CD4-positive, alpha-beta T cell treated with Interleukin-15 for 1 hour (primary cell): ENCODE measurements around the gene RIMKLB.
"Not testable (repeated sequence)": the region's sequence is repeated elsewhere in the genome, so short reads cannot be mapped to it uniquely, and the experiment has no call there.

Experiments
- DNase-seq: peaks from one replicate; pipeline ENCODE4 v3.0.0-alpha.2; 2020

RIMKLB gene

DNA sequence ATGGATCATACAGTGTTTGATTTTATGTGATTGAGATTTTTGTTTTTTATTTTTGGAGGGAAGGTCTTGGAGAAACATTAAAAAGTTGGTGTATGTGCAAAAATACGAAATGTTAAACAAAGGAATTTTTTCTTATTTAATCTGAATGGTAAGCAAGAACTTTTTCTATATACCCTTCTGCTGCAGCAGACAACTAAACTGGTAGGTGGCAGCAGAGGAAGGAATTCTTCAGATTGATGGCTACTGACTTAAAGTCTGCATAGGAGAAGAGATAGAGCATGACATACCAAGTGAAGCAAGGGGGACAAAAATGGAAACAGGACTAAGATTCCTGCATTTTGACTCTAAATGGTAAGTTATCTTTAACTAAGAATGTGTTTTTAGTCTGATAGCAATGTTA is 82.6 kb downstream of the RIMKLB start:
- no peak for DNase-seq

DNA sequence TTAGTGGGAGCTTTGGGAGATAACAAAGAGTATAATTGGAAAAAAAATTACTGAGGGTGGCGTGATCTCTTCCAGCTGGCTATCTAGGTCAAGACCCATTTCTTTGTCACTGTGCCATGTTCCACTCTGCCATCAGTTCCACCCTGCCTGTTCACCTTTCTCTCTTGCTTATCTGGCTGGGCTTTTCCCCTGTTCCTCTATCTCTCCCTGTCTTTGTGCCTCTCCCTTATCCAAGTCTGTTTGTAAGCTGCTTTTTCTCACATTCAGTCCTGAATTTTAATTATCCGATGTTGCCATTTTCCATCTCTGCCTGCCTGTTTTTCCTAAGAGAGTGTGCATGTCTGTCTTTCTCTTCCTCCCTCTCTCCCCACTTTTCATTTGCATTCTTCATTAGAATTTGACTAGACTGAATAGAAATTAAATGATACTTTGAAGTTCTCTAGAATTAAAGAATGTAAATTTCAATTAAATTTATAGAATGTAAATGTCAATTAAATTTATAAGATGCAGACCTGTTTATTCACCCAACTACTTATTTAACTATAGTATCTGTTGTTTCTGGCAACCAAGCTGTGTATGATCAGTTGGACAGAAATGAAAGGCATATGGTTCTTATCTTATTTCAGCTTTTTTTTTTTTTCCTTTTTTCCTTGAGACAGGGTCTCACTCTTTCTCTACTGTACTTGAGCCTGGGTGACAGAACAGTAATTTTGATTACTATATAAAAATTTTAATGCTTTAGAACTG is 83.8 kb downstream of the RIMKLB start:
- DNase-seq = no peak

DNA sequence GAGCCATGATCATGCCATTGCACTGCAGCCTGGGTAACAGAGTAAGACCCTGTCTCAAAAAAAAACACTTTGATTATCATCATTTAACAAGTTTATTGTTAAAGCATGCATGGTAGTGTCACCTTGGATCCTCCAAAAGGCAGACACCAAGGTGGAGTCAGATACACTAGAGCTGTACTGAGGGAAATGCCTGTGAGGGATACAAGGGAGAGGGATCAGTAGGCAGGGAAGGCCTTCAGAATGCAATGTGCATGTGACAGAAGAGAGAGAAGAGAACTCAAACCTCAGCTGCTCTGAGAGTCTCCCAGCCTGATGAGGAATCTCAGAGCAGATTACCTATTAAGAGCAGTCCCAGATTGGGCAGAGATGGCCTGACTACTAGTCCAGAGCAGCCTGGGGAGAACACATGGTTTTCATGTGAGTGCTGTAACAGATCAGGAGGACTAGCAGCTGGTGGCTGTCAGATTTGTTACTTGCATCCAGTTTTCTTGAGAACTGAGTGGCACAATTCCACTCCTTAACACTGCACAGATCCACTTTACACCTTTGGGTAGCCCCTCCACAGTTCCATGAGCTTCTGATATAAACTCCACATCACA is 86.6 kb downstream of the RIMKLB start:
- no peak for DNase-seq

DNA sequence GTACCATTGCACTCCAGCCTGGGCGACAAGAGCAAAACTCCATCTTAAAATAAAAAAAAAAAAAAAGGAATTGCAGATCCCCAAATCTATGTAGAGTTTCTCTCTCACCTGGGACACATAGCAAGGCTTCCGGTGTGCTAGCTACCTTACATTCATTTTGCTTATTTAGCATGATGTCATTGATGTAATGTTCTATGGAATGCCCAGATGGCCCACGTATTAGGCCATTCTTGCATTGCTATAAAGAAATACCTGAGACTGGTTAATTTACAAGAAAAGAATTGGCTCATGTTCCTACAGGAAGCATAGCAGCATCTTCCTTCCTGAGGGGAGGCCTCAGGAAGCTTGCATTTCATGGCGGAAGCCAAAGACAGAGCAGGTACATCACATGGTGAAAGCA is 87.7 kb downstream of the RIMKLB start:
- no peak for DNase-seq

DNA sequence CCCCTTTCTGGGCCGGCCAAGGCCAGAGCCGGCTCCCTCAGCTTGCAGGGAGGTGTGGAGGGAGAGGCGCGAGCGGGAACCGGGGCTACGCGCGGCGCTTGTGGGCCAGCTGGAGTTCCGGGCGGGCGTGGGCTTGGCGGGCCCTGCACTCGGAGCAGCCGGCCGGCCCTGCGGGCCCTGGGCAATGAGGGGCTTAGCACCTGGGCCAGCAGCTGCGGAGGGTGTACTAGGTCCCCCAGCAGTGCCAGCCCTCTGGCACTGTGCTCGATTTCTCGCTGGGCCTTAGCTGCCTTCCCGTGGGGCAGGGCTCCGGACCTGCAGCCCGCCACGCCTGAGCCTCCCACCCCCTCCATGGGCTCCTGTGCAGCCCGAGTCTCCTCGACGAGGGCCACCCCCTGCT is 89.4 kb downstream of the RIMKLB start:
- not testable (repeated sequence) for DNase-seq

DNA sequence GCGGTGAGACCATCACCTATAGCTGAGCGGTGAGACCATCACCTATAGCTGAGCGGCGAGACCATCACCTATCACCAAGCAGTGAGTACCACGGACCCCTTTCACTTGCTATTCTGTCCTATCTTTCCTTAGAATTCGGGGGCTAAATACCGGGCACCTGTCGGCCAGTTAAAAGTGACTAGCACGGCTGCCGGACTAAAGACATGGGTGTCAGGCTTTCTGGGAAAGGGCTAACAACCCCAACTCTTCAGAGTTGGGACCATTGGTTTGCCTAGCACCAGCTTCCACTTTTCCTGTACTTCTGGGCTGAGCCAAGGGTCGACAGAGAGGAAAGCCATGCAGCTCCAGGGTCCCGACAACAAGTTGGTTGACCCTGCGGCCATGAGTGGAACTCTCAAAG is 90.9 kb downstream of the RIMKLB start:
- not testable (repeated sequence) for DNase-seq

DNA sequence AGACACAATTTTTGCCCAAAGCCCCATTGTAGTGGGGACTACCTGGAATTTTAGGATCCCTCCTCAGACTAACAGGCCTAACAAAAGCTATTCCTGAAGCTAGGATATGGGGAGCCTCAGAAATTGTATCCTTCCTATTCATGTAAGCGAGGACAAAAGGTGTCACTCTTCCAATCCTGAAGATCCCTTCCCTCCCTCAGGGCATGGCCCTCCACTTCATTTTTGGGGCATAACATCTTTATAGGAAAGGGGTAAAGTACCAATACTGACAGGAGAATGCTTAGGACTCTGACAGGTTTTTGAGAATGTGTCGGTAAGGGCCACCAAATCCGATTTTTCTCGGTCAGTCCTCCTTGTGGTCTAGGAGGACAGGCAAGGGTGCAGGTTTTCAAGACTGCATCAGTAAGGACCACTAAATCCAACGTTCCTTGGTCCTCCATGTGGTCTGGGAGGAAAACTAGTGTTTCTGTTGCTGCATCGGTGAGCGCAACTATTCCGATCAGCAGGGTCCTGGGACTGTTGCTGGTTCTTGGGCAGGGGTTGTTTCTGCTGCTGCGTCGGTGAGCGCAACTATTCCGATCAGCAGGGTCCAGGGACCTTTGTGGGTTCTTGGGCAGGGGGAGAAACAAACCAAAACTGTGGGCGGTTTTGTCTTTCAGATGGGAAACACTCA is 91.7 kb downstream of the RIMKLB start:
- DNase-seq = not testable (repeated sequence)

DNA sequence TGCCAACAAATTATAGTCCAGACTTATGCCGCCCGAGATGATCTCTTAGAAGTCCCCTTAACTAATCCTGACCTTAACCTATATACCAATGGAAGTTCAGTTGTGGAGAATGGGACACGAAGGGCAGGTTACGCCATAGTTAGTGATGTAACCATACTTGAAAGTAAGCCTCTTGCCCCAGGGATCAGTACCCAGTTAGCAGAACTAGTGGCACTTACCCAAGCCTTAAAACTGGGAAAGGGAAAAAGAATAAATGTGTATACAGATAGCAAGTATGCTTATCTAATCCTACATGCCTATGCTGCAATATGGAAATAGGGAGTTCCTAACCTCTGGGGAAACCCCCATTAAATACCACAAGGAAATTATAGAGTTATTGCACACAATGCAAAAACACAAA is 95.4 kb downstream of the RIMKLB start:
- not testable (repeated sequence) for DNase-seq

DNA sequence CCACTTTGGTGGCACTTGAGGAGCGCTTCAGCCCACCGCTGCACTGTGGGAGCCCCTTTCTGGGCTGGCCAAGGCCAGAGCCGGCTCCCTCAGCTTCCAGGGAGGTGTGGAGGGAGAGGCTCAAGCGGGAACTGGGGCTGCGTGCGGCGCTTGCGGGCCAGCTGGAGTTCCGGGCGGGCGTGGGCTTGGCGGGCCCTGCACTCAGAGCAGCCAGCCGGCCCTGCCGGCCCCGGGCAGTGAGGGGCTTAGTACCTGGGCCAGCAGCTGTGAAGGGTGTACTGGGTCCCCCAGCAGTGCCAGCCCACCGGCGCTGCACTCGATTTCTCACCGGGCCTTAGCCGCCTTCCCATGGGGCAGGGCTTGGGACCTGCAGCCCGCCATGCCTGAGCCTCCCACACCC is 96.8 kb downstream of the RIMKLB start:
- not testable (repeated sequence) for DNase-seq

DNA sequence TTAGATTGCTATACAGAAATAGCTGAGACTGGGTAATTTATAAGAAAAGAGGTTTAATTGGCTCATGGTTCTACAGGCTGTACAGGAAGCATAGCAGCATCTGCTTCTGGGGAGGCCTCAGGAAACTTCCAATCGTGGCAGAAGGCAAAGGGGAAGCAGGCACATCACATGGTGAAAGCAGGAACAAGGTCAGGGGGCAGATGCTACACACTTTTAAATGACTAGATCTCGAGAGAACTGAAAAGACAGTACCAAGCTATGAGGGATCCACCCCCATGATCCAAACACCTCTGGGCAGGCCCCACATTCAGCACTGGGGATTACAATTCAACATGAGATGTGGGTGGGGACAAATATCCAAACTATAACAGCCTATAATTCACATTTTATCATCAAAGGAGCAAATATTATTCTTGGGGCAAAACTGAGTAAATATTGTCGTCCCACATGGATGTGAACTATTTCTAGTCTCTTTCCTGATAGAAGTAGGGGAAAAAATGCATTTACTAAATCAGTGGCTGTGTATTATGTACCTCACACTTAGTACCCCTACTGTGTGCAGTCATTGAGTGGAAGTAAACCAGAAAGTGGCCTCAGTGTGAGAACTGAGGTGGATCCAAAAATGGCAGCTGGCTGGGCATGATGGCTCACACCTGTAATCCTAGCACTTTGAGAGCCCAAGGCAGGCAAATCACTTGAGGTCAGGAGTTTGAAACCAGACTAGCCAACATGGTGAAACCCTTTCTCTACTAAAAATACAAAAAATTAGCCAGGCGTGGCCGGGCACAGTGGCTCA is 99.2 kb downstream of the RIMKLB start:
- DNase-seq = no peak

DNA sequence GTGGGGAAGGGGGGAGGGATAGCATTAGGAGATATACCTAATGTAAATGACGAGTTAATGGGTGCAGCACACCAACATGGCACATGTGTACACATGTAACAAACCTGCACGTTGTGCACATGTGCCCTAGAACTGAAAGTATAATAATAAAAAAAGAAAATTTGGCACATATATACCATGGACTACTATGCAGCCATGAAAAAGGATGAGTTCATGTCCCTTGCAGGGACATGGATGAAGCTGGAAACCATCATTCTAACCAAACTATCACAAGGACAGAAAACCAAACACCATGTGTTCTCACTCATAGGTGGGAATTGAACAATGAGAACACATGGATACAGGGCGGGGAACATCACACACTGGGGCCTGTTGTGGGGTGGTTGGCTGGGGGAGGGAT is 103.4 kb downstream of the RIMKLB start:
- not testable (repeated sequence) for DNase-seq

DNA sequence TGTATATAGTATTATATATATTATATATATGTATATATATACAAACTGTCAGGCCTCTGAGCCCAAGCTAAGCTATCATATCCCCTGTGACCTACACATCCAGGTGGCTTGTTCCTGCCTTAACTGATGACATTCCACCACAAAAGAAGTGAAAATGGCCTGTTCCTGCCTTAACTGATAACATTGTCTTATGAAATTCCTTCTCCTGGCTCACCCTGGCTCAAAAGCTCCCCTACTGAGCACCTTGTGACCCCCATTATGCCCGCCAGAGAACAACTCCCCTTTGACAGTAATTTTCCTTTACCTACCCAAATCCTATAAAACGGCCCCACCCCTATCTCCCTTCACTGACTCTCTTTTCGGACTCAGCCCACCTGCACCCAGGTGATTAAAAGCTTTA is 107.0 kb downstream of the RIMKLB start:
- not testable (repeated sequence) for DNase-seq

DNA sequence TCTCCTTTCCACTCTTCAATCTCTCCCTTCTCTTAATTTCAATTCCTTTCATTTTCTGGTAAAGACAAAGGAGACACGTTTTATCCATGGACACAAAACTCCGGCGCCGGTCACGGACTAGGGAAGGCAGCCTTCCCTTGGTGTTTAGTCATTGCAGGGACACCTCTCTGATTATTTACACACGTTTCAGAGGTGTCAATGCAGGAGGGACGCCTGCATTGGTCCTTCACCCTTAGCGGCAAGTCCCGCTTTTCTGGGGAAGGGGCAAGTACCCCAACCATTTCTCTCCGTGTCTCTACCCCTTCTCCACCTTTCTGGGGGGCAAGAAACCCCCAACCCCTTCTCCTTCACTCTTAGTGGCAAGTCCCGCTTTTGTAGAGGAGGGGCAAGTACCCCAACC is 107.7 kb downstream of the RIMKLB start:
- DNase-seq = not testable (repeated sequence)

DNA sequence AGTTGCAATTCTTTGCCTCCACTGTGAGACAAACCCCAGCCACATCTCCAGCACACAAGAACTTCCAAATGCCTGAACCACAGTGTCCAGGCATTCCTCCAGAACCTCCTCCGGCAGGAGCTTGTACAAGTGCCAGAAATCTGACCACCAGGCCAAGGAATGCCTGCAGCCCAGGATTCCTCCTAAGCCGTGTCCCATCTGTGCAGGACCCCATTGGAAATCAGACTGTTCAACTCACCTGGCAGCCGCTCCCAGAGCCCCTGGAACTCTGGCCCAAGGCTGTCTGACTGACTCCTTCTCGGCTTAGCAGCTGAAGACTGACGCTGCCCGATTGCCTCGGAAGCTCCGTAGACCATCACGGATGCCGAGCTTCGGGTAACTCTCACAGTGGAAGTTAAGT is 109.3 kb downstream of the RIMKLB start:
- DNase-seq = not testable (repeated sequence)

DNA sequence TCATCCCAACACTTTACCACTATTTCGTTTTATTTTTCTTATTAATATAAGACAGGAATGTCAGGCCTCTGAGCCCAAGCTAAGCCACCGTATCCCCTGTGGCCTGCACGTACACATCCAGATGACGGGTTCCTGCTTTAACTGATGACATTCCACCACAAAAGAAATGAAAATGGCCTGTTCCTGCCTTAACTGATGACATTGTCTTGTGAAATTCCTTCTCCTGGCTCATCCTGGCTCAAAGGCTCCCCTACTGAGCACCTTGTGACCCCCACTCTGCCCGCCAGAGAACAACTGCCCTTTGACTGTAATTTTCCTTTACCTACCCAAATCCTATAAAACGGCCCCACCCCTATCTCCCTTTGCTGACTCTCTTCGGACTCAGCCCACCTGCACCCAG is 112.3 kb downstream of the RIMKLB start:
- DNase-seq = not testable (repeated sequence)

DNA sequence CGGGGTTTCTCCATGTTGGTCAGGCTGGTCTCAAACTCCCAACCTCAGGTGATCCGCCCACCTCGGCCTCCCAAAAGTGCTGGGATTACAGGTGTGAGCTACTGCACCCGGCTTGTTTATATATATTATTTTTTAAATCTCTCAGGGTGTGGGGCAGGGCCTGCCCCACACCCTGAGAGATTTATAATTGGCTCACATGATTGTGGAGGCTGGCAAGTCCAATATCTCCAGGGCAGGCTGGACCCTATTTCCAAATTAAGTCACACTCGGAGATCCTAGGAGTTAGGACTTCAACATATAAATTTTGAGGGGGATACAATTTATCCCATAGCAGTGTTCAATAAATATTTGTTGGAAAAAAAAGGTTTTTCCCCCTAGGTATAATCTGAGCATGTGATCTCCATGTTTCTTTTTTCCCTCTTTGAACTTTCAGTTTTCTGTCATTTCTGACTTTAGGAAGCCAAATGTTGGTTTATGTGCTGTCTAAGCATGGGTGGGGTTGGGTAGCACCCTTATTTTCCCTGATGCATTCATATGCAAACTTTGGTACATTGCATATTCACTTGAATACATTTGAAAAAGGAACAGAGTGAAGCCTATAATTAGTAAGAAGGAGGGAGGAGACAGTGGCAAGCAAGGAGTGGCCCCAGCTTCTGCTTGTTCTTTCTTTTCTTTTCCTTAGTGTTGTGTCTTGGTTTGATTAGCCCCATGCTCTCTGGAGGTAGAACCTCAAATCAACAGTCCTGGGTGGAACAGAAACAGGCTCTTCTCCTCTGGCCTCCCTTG is 116.0 kb downstream of the RIMKLB start:
- DNase-seq = no peak

DNA sequence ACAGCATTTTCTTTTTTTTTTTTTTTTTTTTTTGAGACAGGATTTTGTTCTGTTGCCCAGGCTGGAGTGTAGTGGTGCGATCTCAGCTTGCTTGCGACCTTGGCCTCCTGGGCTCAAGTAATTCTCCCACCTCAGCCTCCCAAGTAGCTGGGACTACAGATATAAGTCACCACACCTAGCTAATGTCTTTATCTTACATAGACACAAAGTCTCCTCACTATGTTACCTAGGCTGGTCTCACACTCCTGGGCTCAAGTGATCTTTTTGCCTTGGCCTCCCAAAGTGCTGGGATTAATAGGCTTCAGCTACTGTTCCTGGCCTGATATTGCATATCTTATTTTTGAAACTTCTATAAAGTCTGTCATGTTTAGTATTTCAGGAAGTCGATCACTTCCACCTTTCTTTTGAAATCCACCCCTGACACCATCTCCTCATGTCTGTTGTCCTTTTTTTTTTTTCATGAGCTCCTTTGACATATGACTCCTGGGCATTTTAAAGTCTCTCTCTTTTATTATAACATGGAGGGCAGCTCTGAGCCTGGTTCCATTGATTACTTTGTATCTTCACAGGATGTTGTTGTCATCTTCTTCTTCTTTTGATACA is 118.8 kb downstream of the RIMKLB start:
- DNase-seq = no peak

DNA sequence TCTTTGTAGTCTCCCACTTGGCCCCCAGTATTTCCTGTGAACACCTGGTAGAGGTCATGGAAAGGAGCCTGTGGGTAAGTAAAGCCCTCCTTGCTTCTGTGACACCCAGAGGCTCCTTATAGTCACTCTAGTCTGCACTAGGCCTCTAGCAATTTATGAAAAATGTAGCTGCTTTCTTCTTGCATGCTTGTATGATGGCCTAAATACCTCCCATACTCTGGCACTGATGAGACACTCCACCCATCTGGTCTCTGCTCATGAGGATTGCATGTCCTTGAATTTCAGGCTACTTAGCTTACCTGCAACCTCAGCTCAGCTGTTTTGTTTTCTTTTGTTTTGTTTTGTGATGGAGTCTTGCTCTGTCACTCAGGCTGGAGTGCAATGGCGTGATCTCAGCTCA is 120.1 kb downstream of the RIMKLB start:
- no peak for DNase-seq

DNA sequence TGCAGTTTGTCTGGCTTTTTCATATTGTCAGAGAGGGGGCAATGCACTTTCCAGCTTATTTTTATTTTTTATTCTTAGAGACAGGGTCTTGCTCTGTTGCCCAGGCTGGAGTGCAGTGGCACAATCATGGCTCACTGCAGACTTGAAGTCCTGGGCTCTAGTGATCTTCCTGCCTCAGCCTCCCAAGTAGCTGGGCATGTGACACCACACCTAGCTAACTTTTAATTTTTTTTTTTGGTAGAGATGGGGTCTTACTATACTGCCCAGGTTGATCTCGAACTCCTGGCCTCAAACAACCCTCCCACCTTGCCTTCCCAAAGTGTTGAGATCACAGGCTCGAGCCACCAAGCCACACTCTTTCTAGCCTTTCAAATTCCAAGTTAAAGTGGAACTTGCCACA is 120.7 kb downstream of the RIMKLB start:
- no peak for DNase-seq

DNA sequence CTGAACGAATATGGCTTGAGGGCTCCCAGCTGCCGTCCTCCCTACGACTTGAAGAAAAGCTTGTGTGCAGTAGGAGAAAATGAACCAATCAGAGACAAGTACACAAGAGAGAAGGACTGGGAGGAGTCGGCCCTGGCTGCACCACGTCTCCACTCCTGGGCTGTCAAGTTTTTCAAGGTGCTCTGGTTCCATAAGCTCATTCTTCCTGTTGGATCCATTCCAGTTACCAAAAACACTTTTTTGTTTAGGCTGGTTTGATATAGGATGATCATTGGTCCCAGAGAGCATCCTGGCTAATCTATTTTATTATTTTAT is 121.8 kb downstream of the RIMKLB start:
- no peak for DNase-seq

DNA sequence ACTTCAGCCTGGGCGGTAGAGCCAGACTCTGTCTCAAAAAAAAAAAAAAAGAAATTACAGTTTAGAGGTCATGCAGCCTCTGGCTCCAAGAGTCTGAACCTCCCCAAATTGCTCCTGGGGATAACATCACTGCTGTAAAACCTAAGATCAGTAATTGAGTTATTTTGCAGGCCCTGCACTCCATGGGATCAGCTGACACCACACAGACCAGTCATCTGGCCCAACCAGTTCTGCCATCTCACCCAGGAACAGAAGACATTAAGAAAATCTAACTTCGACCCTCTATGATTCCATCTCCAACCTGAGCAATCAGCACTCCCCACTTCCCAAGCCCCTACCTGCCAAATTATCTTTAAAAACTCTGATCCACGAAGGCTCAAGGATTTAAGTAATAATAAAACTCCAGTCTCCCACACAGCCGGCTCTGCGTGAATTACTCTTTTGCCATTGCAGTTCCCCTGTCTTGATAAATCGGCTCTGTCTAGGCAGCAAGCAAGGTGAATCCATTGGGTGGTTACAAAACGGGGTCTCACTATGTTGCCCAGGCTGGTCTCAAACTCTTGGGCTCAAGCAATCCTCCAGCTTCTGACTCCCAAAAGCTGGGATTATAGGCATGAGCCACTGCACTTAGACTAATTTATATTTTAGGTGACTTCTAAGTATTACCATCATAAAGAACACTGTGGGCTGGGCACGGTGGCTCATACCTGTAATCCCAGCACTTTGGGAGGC is 123.1 kb downstream of the RIMKLB start:
- DNase-seq = not testable (repeated sequence)

DNA sequence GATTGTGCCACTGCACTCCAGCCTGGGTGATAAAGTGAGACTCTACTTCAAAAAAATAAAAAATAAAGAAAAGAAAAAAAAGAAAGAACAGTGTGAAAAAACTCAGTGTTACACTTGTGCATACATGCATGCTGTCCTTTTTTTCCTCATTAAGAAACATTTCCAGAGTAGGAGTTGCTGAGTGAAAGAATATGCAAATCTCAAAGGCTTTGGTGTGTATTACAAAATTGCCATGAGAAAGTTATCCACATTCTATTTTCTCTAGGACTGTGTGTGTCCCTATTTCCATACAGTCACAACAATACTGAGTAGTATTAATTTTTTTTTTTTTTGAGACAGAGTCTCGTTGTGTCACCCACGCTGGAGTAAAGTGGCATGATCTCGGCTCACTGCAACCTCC is 123.8 kb downstream of the RIMKLB start:
- DNase-seq = no peak
